Measurements from ENCODE around the gene HP1BP3.

HP1BP3 gene

DNA sequence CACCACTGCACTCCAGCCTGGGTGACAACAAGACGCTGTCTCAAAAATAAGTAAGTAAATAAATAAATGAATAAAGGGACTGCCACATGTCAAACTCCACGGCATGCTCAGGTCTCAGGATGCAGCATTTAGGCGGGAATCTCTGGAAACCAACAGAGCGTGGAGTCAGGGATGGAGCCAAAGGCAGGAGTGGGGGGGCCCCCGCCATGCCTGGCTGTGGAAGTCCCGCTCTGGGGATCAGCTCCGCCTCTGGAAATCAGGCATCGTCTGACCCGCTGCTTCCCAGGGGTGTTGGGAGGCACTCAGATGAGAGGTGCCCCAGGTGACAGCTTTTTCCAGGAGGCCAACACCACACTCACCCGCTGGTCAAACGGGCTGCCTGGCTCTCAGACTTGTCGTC lies 89.5 kb downstream of the HP1BP3 start:
- H3K27me3 ChIP-seq (ENCODE audit: insufficient read depth, low read length): no peaks in the 10 kb centered on the region; the same call in 1 of the 2 replicates
- H3K4me1 ChIP-seq (ENCODE audit: insufficient read depth, low read length, severe bottlenecking): peaks cover 3% of the 10 kb centered on the region
- H3K4me2 ChIP-seq (ENCODE audit: low read length): no peak overlapping the region
- no peak overlapping the region for H2AFZ ChIP-seq (ENCODE audit: low read length)
- no peaks in the 10 kb centered on the region for H3K36me3 ChIP-seq (ENCODE audit: insufficient read depth, low read length)
- no peak overlapping the region for H3K4me3 ChIP-seq (ENCODE audit: low read depth, low read length, poor library complexity, severe bottlenecking)
- H3K9ac ChIP-seq (ENCODE audit: low read length): no peak overlapping the region
- no peaks in the 10 kb centered on the region for H3K9me3 ChIP-seq (ENCODE audit: low read length)
- H3K79me2 ChIP-seq (ENCODE audit: insufficient read depth, low read length): no peaks in the 10 kb centered on the region
- no peak for TF ChIP-seq EZH2 (IDR thresholded peaks at IDR 0.05; ENCODE audit: borderline replicate concordance, low read length)
- TF ChIP-seq, protein P1, sequence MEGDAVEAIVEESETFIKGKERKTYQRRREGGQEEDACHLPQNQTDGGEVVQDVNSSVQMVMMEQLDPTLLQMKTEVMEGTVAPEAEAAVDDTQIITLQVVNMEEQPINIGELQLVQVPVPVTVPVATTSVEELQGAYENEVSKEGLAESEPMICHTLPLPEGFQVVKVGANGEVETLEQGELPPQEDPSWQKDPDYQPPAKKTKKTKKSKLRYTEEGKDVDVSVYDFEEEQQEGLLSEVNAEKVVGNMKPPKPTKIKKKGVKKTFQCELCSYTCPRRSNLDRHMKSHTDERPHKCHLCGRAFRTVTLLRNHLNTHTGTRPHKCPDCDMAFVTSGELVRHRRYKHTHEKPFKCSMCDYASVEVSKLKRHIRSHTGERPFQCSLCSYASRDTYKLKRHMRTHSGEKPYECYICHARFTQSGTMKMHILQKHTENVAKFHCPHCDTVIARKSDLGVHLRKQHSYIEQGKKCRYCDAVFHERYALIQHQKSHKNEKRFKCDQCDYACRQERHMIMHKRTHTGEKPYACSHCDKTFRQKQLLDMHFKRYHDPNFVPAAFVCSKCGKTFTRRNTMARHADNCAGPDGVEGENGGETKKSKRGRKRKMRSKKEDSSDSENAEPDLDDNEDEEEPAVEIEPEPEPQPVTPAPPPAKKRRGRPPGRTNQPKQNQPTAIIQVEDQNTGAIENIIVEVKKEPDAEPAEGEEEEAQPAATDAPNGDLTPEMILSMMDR (IDR thresholded peaks at IDR 0.05; ENCODE audit: low read length): no peak
- H3K9me2 ChIP-seq (ENCODE audit: low read depth, low read length): no peaks in the 10 kb centered on the region
- H4K20me1 ChIP-seq (ENCODE audit: insufficient read depth, low read length): no peaks in the 10 kb centered on the region
- H3K27ac ChIP-seq (ENCODE audit: low read depth, low read length, poor library complexity, severe bottlenecking): no peak overlapping the region
- no peaks in the 10 kb centered on the region for H3F3A ChIP-seq (ENCODE audit: insufficient read depth, low read length)

DNA sequence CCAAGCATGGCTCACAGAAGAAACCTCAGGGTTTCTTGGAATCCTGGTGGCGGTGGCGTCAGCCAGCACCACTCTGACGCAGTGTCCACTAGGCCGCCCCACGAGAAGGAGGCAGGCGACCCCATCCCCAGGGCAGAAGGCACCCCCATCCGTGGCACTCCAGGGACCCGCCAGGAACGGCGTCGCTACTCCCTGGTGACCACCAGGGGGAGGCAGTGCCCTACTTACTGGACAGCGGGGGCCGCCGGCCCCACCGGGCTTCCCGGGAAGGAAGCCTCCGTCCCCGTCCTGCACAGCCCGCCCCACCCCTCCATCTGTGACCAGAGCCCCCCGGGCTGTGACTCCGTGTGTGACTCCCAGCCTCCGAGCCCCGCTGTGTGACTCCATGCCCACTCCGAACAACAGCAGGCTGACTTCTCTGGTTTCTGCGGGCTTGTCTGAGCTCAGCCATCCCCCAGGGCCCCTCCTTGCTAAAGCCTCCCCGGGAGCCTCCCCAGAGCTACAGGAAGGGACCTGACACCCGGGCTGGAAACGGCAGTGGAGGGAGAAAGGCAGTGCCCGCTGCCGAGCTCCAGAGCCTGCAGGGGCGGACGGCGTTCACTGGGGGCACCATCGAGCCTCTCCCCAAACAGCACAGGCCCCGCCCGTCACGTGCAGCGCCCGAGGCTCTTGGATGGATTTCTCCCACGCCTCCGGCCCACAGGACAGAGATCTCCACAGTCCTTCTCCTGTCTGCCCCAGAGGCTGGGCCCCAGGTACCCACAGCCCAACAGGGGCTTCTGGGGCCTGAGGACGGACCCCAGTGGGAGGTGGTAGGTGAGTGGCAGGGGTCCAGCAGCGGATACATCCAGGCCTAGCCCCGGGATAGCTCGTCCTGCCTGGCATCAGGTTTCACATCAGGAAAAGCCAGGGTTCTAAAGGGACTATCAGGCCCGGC lies 90.4 kb downstream of the HP1BP3 start:
- H3K9ac ChIP-seq (ENCODE audit: low read length): peak overlapping the region; percentile 89
- peak overlapping the region; percentile 80 for H3K4me3 ChIP-seq (ENCODE audit: low read depth, low read length, poor library complexity, severe bottlenecking)
- no peaks in the 10 kb centered on the region for H4K20me1 ChIP-seq (ENCODE audit: insufficient read depth, low read length)
- no peak overlapping the region for H3K27ac ChIP-seq (ENCODE audit: low read depth, low read length, poor library complexity, severe bottlenecking)
- no peaks in the 10 kb centered on the region for H3K36me3 ChIP-seq (ENCODE audit: insufficient read depth, low read length)
- H3K27me3 ChIP-seq (ENCODE audit: insufficient read depth, low read length): no peaks in the 10 kb centered on the region; the same call in 1 of the 2 replicates
- H3K4me2 ChIP-seq (ENCODE audit: low read length): peak overlapping the region; percentile 99
- peaks cover 3% of the 10 kb centered on the region for H3K4me1 ChIP-seq (ENCODE audit: insufficient read depth, low read length, severe bottlenecking)
- no peak for TF ChIP-seq EZH2 (IDR thresholded peaks at IDR 0.05; ENCODE audit: borderline replicate concordance, low read length)
- TF ChIP-seq, protein P1 (IDR thresholded peaks at IDR 0.05; ENCODE audit: low read length): peak; percentile 84
- H3K79me2 ChIP-seq (ENCODE audit: insufficient read depth, low read length): no peaks in the 10 kb centered on the region
- peak overlapping the region; percentile 99 for H2AFZ ChIP-seq (ENCODE audit: low read length)
- no peaks in the 10 kb centered on the region for H3K9me3 ChIP-seq (ENCODE audit: low read length)
- no peaks in the 10 kb centered on the region for H3F3A ChIP-seq (ENCODE audit: insufficient read depth, low read length)
- no peaks in the 10 kb centered on the region for H3K9me2 ChIP-seq (ENCODE audit: low read depth, low read length)

DNA sequence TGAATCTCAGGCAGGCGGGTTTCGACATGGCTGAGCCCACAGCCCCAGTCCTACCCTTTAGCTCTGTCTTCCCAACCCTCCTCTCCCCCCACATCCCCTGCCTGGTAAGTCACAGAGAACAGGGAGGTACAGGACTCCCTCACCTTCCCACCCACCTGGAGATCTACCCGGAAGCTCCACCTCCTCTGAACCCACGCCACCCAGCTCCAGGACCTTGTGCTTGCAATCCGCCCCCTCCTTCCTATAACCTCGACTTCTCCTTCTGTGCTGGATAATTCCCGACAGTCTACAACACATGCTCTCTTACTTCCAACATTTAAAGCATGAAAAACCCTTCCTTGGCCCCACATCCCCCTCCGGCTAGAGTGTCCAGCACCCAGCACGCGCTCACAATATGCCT lies 91.6 kb downstream of the HP1BP3 start:
- no peaks in the 10 kb centered on the region; the same call in 1 of the 2 replicates for H3K27me3 ChIP-seq (ENCODE audit: insufficient read depth, low read length)
- H3K9ac ChIP-seq (ENCODE audit: low read length): no peak overlapping the region
- no peaks in the 10 kb centered on the region for H3K9me2 ChIP-seq (ENCODE audit: low read depth, low read length)
- H3K4me3 ChIP-seq (ENCODE audit: low read depth, low read length, poor library complexity, severe bottlenecking): no peak overlapping the region
- H2AFZ ChIP-seq (ENCODE audit: low read length): no peak overlapping the region
- no peaks in the 10 kb centered on the region for H3K9me3 ChIP-seq (ENCODE audit: low read length)
- no peaks in the 10 kb centered on the region for H3K36me3 ChIP-seq (ENCODE audit: insufficient read depth, low read length)
- no peak overlapping the region for H3K27ac ChIP-seq (ENCODE audit: low read depth, low read length, poor library complexity, severe bottlenecking)
- TF ChIP-seq, protein P1 (IDR thresholded peaks at IDR 0.05; ENCODE audit: low read length): no peak
- no peak for TF ChIP-seq EZH2 (IDR thresholded peaks at IDR 0.05; ENCODE audit: borderline replicate concordance, low read length)
- peaks cover 3% of the 10 kb centered on the region for H3K4me1 ChIP-seq (ENCODE audit: insufficient read depth, low read length, severe bottlenecking)
- H3F3A ChIP-seq (ENCODE audit: insufficient read depth, low read length): no peaks in the 10 kb centered on the region
- no peak overlapping the region for H3K4me2 ChIP-seq (ENCODE audit: low read length)
- H3K79me2 ChIP-seq (ENCODE audit: insufficient read depth, low read length): no peaks in the 10 kb centered on the region
- no peaks in the 10 kb centered on the region for H4K20me1 ChIP-seq (ENCODE audit: insufficient read depth, low read length)

Measured in OCI-LY1 (cell line).